ENCODE data around the gene SAXO1. TPM values are rescaled to one million over a fixed set of nuclear protein-coding genes. Genes with fewer than 3 reads are reported as not detected.
"Not testable (repeated sequence)": the region's sequence is repeated elsewhere in the genome, so short reads cannot be mapped to it uniquely, and the experiment has no call there.

SAXO1 gene
- polyA plus RNA-seq, 2 donors, result 0.02 TPM; not detected in 1

DNA sequence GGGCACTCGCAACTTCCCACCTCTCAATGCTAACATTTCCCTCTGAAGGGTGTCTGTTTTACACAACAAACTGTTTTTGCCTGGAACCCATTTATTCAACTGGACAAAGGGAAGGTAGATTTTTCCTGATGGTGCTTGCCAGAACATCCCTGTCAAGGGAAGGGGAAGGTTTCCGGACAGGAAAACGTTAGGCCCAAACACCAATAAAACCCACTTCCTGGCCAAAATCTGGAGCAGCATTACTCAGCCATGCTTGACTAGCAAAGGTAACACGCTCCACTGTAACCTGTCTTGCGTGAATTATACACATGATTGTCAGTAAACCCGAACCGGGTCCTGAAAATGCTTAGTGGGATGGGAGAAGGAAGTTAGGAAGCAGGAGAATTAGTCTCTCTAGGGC lies 90.2 kb downstream of the SAXO1 start:
- no peaks in the 10 kb centered on the region for H3K27me3 ChIP-seq (ENCODE audit: control insufficient read depth in 1 of 2, insufficient read depth in 2 of 2, low read length in 2 of 2)
- 70 to 73% methylated on average over 7 of the region's 7 CpGs for WGBS, 2 donors
- no peaks in the 10 kb centered on the region for H3K36me3 ChIP-seq (ENCODE audit: control insufficient read depth in 2 of 2, insufficient read depth in 2 of 2, low read length in 1 of 2)
- no peaks in the 10 kb centered on the region for H3K9me3 ChIP-seq (ENCODE audit: control insufficient read depth in 2 of 2, insufficient read depth in 1 of 2, low read depth in 1 of 2, low read length in 1 of 2)
- H3K4me1 ChIP-seq (ENCODE audit: control insufficient read depth in 2 of 2, insufficient read depth in 2 of 2, low read length in 1 of 2), result peaks cover 0 to 2% of the 10 kb centered on the region in 2 donors
- H3K4me3 ChIP-seq (ENCODE audit: low read depth in 1 of 2, low read length in 2 of 2), result no peak overlapping the region
- H3K27ac ChIP-seq (ENCODE audit: low read depth in 2 of 2, low read length in 1 of 2), result no peak overlapping the region

DNA sequence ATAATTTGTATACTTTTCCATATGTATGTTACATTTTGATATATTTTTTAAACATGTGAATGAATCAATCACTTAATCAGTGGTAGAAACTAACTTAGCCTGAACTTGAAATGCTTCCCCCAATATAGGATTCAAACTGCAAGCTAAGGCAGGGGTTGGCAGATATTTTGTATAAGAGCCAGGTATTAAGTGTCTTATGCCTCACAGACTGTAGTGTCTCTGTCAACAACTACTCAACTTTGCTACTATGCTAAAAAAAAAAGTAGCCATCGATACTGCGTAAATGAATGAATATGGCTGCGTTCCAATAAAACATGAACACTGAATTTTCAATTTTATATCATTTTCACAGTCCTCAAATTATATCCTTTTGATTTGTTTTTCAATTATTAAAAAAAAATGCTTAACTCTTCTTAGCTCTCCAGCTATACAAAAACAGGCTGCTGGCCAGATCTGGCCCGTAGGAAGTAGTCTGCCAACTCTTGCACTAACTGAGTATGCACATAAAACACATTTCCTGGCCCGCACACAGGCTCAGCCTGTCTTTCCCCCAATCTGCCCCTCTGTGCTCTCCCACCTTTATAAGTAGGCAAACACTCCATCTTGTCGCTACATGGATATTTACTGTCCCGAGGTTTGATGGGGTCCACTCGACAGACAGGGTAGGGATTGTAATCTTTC lies 91.8 kb downstream of the SAXO1 start:
- Histone ChIP-seq H3K4me3 (ENCODE audit: low read depth in 1 of 2, low read length in 2 of 2) (no peak overlapping the region), H3K27ac (ENCODE audit: low read depth in 2 of 2, low read length in 1 of 2) (no peak overlapping the region), H3K9me3 (ENCODE audit: control insufficient read depth in 2 of 2, insufficient read depth in 1 of 2, low read depth in 1 of 2, low read length in 1 of 2) (no peaks in the 10 kb centered on the region), H3K27me3 (ENCODE audit: control insufficient read depth in 1 of 2, insufficient read depth in 2 of 2, low read length in 2 of 2) (no peaks in the 10 kb centered on the region), H3K4me1 (ENCODE audit: control insufficient read depth in 2 of 2, insufficient read depth in 2 of 2, low read length in 1 of 2) (peaks cover 0 to 2% of the 10 kb centered on the region in 2 donors), H3K36me3 (ENCODE audit: control insufficient read depth in 2 of 2, insufficient read depth in 2 of 2, low read length in 1 of 2) (no peaks in the 10 kb centered on the region)
- WGBS, 2 donors, result 91 to 93% methylated on average over 8 of the region's 8 CpGs

DNA sequence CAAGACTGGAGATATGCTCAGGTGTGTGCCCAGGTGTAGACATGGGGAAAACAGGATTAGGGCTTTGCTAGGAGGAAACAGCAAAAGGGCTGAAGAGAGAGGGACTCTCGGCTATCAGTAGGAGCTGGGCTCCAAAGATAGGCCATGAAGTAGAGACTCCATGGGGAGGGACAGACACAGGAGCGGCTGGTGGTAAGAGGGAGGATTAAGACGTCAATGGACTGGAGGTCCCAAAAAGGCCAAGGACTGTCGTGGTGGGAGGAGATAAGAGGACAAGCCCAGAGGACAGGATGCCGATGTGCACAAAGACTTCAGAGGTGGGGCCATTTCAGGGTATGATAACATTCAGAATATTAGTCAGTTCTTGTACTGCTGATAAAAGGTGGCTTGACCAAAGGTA lies 93.1 kb downstream of the SAXO1 start:
- no peak overlapping the region for H3K27ac ChIP-seq (ENCODE audit: low read depth in 2 of 2, low read length in 1 of 2)
- H3K4me3 ChIP-seq (ENCODE audit: low read depth in 1 of 2, low read length in 2 of 2), result no peak overlapping the region
- peaks cover 0 to 2% of the 10 kb centered on the region in 2 donors for H3K4me1 ChIP-seq (ENCODE audit: control insufficient read depth in 2 of 2, insufficient read depth in 2 of 2, low read length in 1 of 2)
- no peaks in the 10 kb centered on the region for H3K36me3 ChIP-seq (ENCODE audit: control insufficient read depth in 2 of 2, insufficient read depth in 2 of 2, low read length in 1 of 2)
- no peaks in the 10 kb centered on the region for H3K9me3 ChIP-seq (ENCODE audit: control insufficient read depth in 2 of 2, insufficient read depth in 1 of 2, low read depth in 1 of 2, low read length in 1 of 2)
- 87 to 93% methylated on average over 5 of the region's 5 CpGs for WGBS, 2 donors
- no peaks in the 10 kb centered on the region for H3K27me3 ChIP-seq (ENCODE audit: control insufficient read depth in 1 of 2, insufficient read depth in 2 of 2, low read length in 2 of 2)

DNA sequence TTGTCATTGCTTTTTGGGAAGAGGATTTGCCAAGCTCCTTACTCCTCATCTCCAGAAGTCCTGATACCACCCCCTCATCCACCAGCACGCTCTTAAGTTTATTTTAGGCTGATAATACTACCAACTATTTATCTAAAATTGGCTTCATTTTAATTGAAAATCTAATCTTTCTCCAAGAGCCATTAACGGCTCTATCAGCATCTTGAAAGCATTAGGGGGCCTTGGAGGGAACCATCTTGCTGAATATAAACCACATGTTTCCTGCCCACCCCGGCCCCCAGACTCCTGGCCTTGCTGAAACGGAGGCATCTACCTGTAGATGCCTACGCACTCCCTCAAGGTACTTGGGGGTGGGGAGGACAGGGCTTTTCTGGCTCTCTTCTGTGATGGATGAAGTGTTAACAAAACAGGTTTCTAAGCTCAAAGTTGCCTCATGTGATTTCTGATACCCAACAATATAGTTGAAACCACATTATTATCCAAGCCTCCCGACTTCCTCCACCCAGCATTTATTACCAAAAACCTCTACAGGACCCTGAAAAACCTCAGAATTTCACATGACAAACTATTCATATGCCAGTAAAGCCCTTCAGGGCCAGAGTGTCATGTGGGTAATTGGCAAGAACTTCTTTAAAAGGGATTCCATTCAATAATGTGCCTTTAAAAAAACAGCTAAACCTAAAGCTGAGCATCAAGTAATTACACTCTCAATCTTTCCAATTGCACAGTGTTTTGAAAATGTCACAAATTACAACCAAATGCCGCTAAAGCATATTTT lies 96.7 kb downstream of the SAXO1 start:
- no peak overlapping the region for H3K4me3 ChIP-seq (ENCODE audit: low read depth in 1 of 2, low read length in 2 of 2)
- WGBS, 2 donors, result 60 to 70% methylated on average over 7 of the region's 7 CpGs
- H3K4me1 ChIP-seq (ENCODE audit: control insufficient read depth in 2 of 2, insufficient read depth in 2 of 2, low read length in 1 of 2), result peaks cover 0 to 2% of the 10 kb centered on the region in 2 donors
- H3K27me3 ChIP-seq (ENCODE audit: control insufficient read depth in 1 of 2, insufficient read depth in 2 of 2, low read length in 2 of 2), result no peaks in the 10 kb centered on the region
- H3K36me3 ChIP-seq (ENCODE audit: control insufficient read depth in 2 of 2, insufficient read depth in 2 of 2, low read length in 1 of 2), result no peaks in the 10 kb centered on the region
- no peaks in the 10 kb centered on the region for H3K9me3 ChIP-seq (ENCODE audit: control insufficient read depth in 2 of 2, insufficient read depth in 1 of 2, low read depth in 1 of 2, low read length in 1 of 2)
- H3K27ac ChIP-seq (ENCODE audit: low read depth in 2 of 2, low read length in 1 of 2), result no peak overlapping the region

DNA sequence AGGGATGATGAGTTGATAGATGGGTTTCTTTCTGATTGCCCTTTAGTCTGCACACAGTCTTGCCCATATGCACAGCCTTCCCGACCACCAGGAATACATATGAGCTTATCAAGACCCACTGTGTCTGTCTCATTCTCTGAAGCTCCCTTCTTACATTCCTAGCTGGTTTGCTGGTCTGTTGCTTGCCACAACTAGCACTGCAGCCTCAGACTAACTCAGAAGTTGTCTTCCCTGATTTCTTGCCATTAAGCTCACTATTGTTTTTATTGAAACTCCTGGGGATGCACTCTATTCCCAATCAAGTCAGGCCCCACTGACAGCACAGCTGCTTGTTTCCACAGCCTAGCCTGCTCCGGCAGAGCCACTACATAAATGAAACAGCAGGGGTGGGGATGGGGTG lies 97.5 kb downstream of the SAXO1 start:
- no peak overlapping the region for H3K27ac ChIP-seq (ENCODE audit: low read depth in 2 of 2, low read length in 1 of 2)
- WGBS, 2 donors, result 74 to 75% methylated on average over 2 of the region's 2 CpGs

DNA sequence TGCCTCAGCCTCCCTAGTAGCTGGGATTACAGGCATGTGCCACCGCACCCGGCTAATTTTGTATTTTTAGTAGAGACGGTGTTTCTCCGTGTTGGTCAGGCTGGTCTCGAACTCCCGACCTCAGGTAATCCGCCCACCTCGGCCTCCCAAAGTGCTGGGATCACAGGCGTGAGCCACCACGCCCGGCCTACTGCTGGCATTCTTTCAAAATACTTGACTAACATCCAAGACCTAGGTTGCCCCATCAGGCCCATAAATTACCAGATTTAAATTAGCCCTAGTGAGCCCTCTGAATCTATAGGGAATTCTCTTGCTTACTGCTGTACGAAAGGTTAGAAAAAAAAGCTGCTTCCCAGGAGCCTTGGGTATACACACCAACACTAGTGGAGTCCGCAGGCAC lies 102.4 kb downstream of the SAXO1 start:
- H3K4me3 ChIP-seq (ENCODE audit: low read depth in 1 of 2, low read length in 2 of 2); H3K27me3 ChIP-seq (ENCODE audit: control insufficient read depth in 1 of 2, insufficient read depth in 2 of 2, low read length in 2 of 2); H3K9me3 ChIP-seq (ENCODE audit: control insufficient read depth in 2 of 2, insufficient read depth in 1 of 2, low read depth in 1 of 2, low read length in 1 of 2); H3K27ac ChIP-seq (ENCODE audit: low read depth in 2 of 2, low read length in 1 of 2); H3K36me3 ChIP-seq (ENCODE audit: control insufficient read depth in 2 of 2, insufficient read depth in 2 of 2, low read length in 1 of 2); H3K4me1 ChIP-seq (ENCODE audit: control insufficient read depth in 2 of 2, insufficient read depth in 2 of 2, low read length in 1 of 2): not testable (repeated sequence)
- 86% methylated on average over 13 of the region's 13 CpGs for WGBS, 2 donors

More for the DNA sequence above, 97.5 kb downstream of the SAXO1 start:
- H3K36me3 ChIP-seq (ENCODE audit: control insufficient read depth in 2 of 2, insufficient read depth in 2 of 2, low read length in 1 of 2), result no peaks in the 10 kb centered on the region
- no peaks in the 10 kb centered on the region for H3K9me3 ChIP-seq (ENCODE audit: control insufficient read depth in 2 of 2, insufficient read depth in 1 of 2, low read depth in 1 of 2, low read length in 1 of 2)
- H3K27me3 ChIP-seq (ENCODE audit: control insufficient read depth in 1 of 2, insufficient read depth in 2 of 2, low read length in 2 of 2), result no peaks in the 10 kb centered on the region
- peaks cover 0 to 2% of the 10 kb centered on the region in 2 donors for H3K4me1 ChIP-seq (ENCODE audit: control insufficient read depth in 2 of 2, insufficient read depth in 2 of 2, low read length in 1 of 2)
- no peak overlapping the region for H3K4me3 ChIP-seq (ENCODE audit: low read depth in 1 of 2, low read length in 2 of 2)

DNA sequence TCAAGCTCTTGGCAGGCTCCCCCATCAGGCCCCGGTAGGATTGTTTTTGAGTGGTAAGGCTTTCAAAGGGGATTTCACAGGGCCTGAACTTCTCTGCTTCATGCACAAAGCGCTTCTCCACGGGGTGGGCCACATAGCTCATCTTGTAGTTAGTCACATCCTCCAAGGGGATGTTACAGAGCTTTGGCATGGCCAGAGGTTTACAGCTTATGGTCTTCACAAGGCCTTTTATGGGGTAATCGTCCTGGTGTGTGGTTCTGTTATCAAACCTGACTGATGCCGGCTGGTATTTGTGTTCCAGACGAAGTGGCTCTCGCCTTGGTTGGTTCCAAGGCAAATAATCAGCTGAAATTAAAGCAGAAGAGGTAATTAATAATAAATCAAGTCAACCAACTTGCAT lies 104.3 kb downstream of the SAXO1 start:
- H3K4me3 ChIP-seq (ENCODE audit: low read depth in 1 of 2, low read length in 2 of 2), result no peak overlapping the region
- H3K4me1 ChIP-seq (ENCODE audit: control insufficient read depth in 2 of 2, insufficient read depth in 2 of 2, low read length in 1 of 2), result no peaks in the 10 kb centered on the region
- no peaks in the 10 kb centered on the region for H3K9me3 ChIP-seq (ENCODE audit: control insufficient read depth in 2 of 2, insufficient read depth in 1 of 2, low read depth in 1 of 2, low read length in 1 of 2)
- H3K27ac ChIP-seq (ENCODE audit: low read depth in 2 of 2, low read length in 1 of 2), result no peak overlapping the region
- WGBS, 2 donors, result 80 to 87% methylated on average over 7 of the region's 7 CpGs
- no peaks in the 10 kb centered on the region for H3K27me3 ChIP-seq (ENCODE audit: control insufficient read depth in 1 of 2, insufficient read depth in 2 of 2, low read length in 2 of 2)
- no peaks in the 10 kb centered on the region for H3K36me3 ChIP-seq (ENCODE audit: control insufficient read depth in 2 of 2, insufficient read depth in 2 of 2, low read length in 1 of 2)

DNA sequence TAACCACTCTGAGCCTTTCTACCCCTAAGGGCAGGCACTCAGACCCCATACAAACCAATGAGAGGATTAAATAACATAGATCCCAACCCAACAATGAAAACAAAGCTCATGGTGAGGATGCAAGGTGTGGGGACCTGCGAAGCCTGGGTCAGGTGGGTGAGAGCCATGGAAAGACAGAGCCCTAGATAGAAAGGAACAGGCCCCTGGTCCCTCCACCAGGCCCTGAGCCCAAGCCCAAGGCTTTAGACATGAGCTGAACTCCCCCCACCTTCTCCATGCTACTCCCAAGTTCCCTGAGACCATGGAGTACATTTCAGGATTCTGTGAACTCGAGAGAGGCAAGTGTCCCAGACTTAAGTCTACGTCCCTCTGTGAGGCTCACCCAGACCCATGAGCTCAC lies 106.5 kb downstream of the SAXO1 start:
- no peak overlapping the region for H3K4me3 ChIP-seq (ENCODE audit: low read depth in 1 of 2, low read length in 2 of 2)
- 87 to 90% methylated on average over 3 of the region's 3 CpGs for WGBS, 2 donors

DNA sequence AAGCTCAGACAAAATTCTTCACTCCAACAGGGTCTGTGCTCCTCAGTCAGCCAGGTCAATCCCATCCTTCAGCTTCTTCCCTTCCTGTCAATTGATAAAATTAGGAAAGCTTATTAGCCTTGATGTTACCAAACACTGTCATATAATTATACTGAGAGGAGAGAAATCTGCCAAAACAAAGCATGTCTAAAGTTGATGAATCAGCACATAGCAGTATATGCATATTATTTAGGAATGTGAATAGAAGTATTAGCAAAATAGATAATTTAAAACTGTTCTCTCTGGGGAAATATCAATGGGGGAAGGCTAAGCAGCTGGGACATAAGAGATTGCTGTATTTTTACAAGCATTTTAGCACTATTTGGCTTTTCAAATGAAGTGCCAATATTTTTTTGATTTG lies 107.1 kb downstream of the SAXO1 start:
- no peak overlapping the region for H3K4me3 ChIP-seq (ENCODE audit: low read depth in 1 of 2, low read length in 2 of 2)
- H3K36me3 ChIP-seq (ENCODE audit: control insufficient read depth in 2 of 2, insufficient read depth in 2 of 2, low read length in 1 of 2), result no peaks in the 10 kb centered on the region
- no peaks in the 10 kb centered on the region for H3K9me3 ChIP-seq (ENCODE audit: control insufficient read depth in 2 of 2, insufficient read depth in 1 of 2, low read depth in 1 of 2, low read length in 1 of 2)
- H3K4me1 ChIP-seq (ENCODE audit: control insufficient read depth in 2 of 2, insufficient read depth in 2 of 2, low read length in 1 of 2), result no peaks in the 10 kb centered on the region
- no peaks in the 10 kb centered on the region for H3K27me3 ChIP-seq (ENCODE audit: control insufficient read depth in 1 of 2, insufficient read depth in 2 of 2, low read length in 2 of 2)
- H3K27ac ChIP-seq (ENCODE audit: low read depth in 2 of 2, low read length in 1 of 2), result no peak overlapping the region

More for the DNA sequence above, 106.5 kb downstream of the SAXO1 start:
- no peaks in the 10 kb centered on the region for H3K4me1 ChIP-seq (ENCODE audit: control insufficient read depth in 2 of 2, insufficient read depth in 2 of 2, low read length in 1 of 2)
- no peaks in the 10 kb centered on the region for H3K9me3 ChIP-seq (ENCODE audit: control insufficient read depth in 2 of 2, insufficient read depth in 1 of 2, low read depth in 1 of 2, low read length in 1 of 2)
- H3K36me3 ChIP-seq (ENCODE audit: control insufficient read depth in 2 of 2, insufficient read depth in 2 of 2, low read length in 1 of 2), result no peaks in the 10 kb centered on the region
- H3K27me3 ChIP-seq (ENCODE audit: control insufficient read depth in 1 of 2, insufficient read depth in 2 of 2, low read length in 2 of 2), result no peaks in the 10 kb centered on the region
- H3K27ac ChIP-seq (ENCODE audit: low read depth in 2 of 2, low read length in 1 of 2), result no peak overlapping the region
